Measurements from ENCODE around the gene FBXO9. TPM values are rescaled to one million over a fixed set of nuclear protein-coding genes. Genes with fewer than 3 reads are reported as not detected.
"Not testable (repeated sequence)": the region's sequence is repeated elsewhere in the genome, so short reads cannot be mapped to it uniquely, and the experiment has no call there.

Gene FBXO9
- total RNA-seq, 2 donors from 2014 or later: 49.6 to 65.3 TPM

GRCh38 chr6:53045891-53046673 is 19.1 kb upstream of the FBXO9 start:
- DNase-seq: no peak
- Mint-ChIP-seq H3K4me1 (peaks cover 18% of the 10 kb centered on the region), H3K27ac (no peak overlapping the region), H3K27me3 (ENCODE audit: insufficient read depth) (no peaks in the 10 kb centered on the region), H3K9me3 (no peaks in the 10 kb centered on the region), H3K36me3 (ENCODE audit: low read depth) (peaks cover 5% of the 10 kb centered on the region), H3K4me3 (no peak overlapping the region)
- H3K4me3 ChIP-seq (ENCODE audit: low read length): no peak overlapping the region
- no peak overlapping the region for H3K27ac ChIP-seq (ENCODE audit: low read depth, low read length)
- 83 to 89% methylated on average over 1 of the region's 1 CpG for WGBS, 2 experiments (ENCODE audit: insufficient coverage in 1 of 2, insufficient read length in 1 of 2)
- no peaks in the 10 kb centered on the region for H3K36me3 ChIP-seq (ENCODE audit: control insufficient read depth, insufficient read depth, low read length)
- H3K9ac ChIP-seq (ENCODE audit: extremely low read depth, low read length, poor library complexity, severe bottlenecking): no peak overlapping the region
- peaks cover 13% of the 10 kb centered on the region for H3K4me1 ChIP-seq (ENCODE audit: control insufficient read depth, insufficient read depth, low read length)
- H3K9me3 ChIP-seq (ENCODE audit: control insufficient read depth, low read length): no peaks in the 10 kb centered on the region
- TF ChIP-seq CTCF (conservative IDR thresholded peaks at IDR 0.05): no peak
- H3K27me3 ChIP-seq (ENCODE audit: control insufficient read depth, insufficient read depth, low read length, poor library complexity, severe bottlenecking): no peaks in the 10 kb centered on the region

GRCh38 chr6:53048431-53049195 is 16.6 kb upstream of the FBXO9 start:
- Mint-ChIP-seq H3K4me1 (peaks cover 12% of the 10 kb centered on the region), H3K9me3 (peaks cover 7% of the 10 kb centered on the region), H3K36me3 (ENCODE audit: low read depth) (peaks cover 15% of the 10 kb centered on the region), H3K27me3 (ENCODE audit: insufficient read depth) (no peaks in the 10 kb centered on the region), H3K27ac (no peak overlapping the region), H3K4me3 (no peak overlapping the region)
- Histone ChIP-seq H3K4me1 (ENCODE audit: control insufficient read depth, insufficient read depth, low read length) (peaks cover 9% of the 10 kb centered on the region), H3K9me3 (ENCODE audit: control insufficient read depth, low read length) (peaks cover 9% of the 10 kb centered on the region), H3K27me3 (ENCODE audit: control insufficient read depth, insufficient read depth, low read length, poor library complexity, severe bottlenecking) (no peaks in the 10 kb centered on the region), H3K36me3 (ENCODE audit: control insufficient read depth, insufficient read depth, low read length) (peaks cover 5% of the 10 kb centered on the region), H3K27ac (ENCODE audit: low read depth, low read length) (no peak overlapping the region), H3K9ac (ENCODE audit: extremely low read depth, low read length, poor library complexity, severe bottlenecking) (no peak overlapping the region), H3K4me3 (ENCODE audit: low read length) (no peak overlapping the region)
- no peak for TF ChIP-seq CTCF (conservative IDR thresholded peaks at IDR 0.05)
- no peak for DNase-seq
- WGBS, 2 experiments (ENCODE audit: insufficient coverage in 1 of 2, insufficient read length in 1 of 2): 93 to 97% methylated on average over 6 to 9 of the region's 9 CpGs

- peaks cover 9% of the 10 kb centered on the region for H3K9me3 ChIP-seq (ENCODE audit: control insufficient read depth, low read length)
- no peaks in the 10 kb centered on the region for H3K27me3 ChIP-seq (ENCODE audit: control insufficient read depth, insufficient read depth, low read length, poor library complexity, severe bottlenecking)
- no peak overlapping the region for H3K27ac ChIP-seq (ENCODE audit: low read depth, low read length)
- Mint-ChIP-seq H3K27me3 (ENCODE audit: insufficient read depth) (no peaks in the 10 kb centered on the region), H3K36me3 (ENCODE audit: low read depth) (peaks cover 15% of the 10 kb centered on the region), H3K4me1 (peaks cover 4% of the 10 kb centered on the region), H3K27ac (no peak overlapping the region), H3K9me3 (peaks cover 7% of the 10 kb centered on the region), H3K4me3 (no peak overlapping the region)
- H3K36me3 ChIP-seq (ENCODE audit: control insufficient read depth, insufficient read depth, low read length): peaks cover 5% of the 10 kb centered on the region
- H3K4me3 ChIP-seq (ENCODE audit: low read length): no peak overlapping the region
- 76 to 100% methylated on average over 1 of the region's 1 CpG for WGBS, 2 experiments (ENCODE audit: insufficient coverage in 1 of 2, insufficient read length in 1 of 2)
- peaks cover 2% of the 10 kb centered on the region for H3K4me1 ChIP-seq (ENCODE audit: control insufficient read depth, insufficient read depth, low read length)
- no peak for DNase-seq
- no peak overlapping the region for H3K9ac ChIP-seq (ENCODE audit: extremely low read depth, low read length, poor library complexity, severe bottlenecking)
- TF ChIP-seq CTCF (conservative IDR thresholded peaks at IDR 0.05): no peak
These were observed 15.8 kb upstream of the FBXO9 start for GRCh38 chr6:53049415-53049814.

GRCh38 chr6:53052152-53052551 is 13.1 kb upstream of the FBXO9 start:
- not testable (repeated sequence) for H3K27ac ChIP-seq (ENCODE audit: low read depth, low read length); H3K27me3 Mint-ChIP-seq (ENCODE audit: insufficient read depth); H3K4me3 Mint-ChIP-seq; H3K27me3 ChIP-seq (ENCODE audit: control insufficient read depth, insufficient read depth, low read length, poor library complexity, severe bottlenecking); H3K9me3 Mint-ChIP-seq; DNase-seq; H3K4me3 ChIP-seq (ENCODE audit: low read length); H3K4me1 Mint-ChIP-seq; H3K9ac ChIP-seq (ENCODE audit: extremely low read depth, low read length, poor library complexity, severe bottlenecking); H3K4me1 ChIP-seq (ENCODE audit: control insufficient read depth, insufficient read depth, low read length); H3K27ac Mint-ChIP-seq; H3K9me3 ChIP-seq (ENCODE audit: control insufficient read depth, low read length); H3K36me3 ChIP-seq (ENCODE audit: control insufficient read depth, insufficient read depth, low read length)
- 92 to 97% methylated on average over 2 to 3 of the region's 3 CpGs for WGBS, 2 experiments (ENCODE audit: insufficient coverage in 1 of 2, insufficient read length in 1 of 2)
- peaks cover 15% of the 10 kb centered on the region for H3K36me3 Mint-ChIP-seq (ENCODE audit: low read depth)
